Measurements from ENCODE around the gene DLL4.

DNA sequence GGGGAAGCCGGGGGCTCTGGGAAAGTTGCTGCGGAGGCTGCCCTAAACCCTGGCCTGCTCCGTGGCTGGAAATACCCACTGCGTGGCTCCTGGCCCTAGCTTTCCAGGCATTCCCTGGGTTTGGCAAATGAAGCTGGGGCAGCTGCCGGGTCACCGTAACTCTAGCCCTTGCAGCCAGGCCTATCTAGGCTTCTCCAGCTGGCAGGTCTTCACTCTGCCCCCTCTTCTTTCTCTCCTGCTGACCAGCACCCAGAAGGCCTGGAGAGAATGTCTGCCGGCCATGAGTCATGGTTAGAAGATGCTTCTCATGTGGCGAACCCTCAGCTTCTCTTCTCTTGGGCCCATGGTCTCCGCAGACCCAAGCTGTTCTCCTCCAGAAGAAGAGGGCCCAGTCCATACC is 5.6 kb upstream of the DLL4 start:
- TF ChIP-seq CTCF (conservative IDR thresholded peaks at IDR 0.05 in 1 of 2, IDR thresholded peaks at IDR 0.05 in 1 of 2; ENCODE audit: extremely low read depth in 1 of 2, insufficient read depth in 1 of 2, low read depth in 1 of 2, low read length in 2 of 2) (no peak), EZH2 (IDR thresholded peaks at IDR 0.05; ENCODE audit: borderline replicate concordance, low read length) (no peak)

All from mammary epithelial cell (primary cell).